Uterus (tissue), 4 donors: ENCODE measurements around the gene STRN. TPM values are rescaled to one million over a fixed set of nuclear protein-coding genes. Genes with fewer than 3 reads are reported as not detected.

Source experiments
- DNase-seq, 2 donors: peaks; one replicate each; pipeline ENCODE4 v3.0.0-alpha.2; 2019 to 2020
- H3K27ac ChIP-seq, 2 donors: fragments of 200-600 bp; sonication (generic); 1 replicate in 1 of 2; 2 replicates in 1 of 2; pipeline ENCODE4 v1.5.1; 2016 to 2018
- H3K27me3 ChIP-seq, 2 donors: fragments of 200-600 bp; sonication (generic); one replicate each; pipeline ENCODE4 v1.5.1; 2018 to 2019; ENCODE audit warnings: control low read depth in 1 of 2
- H3K36me3 ChIP-seq, 2 donors: fragments of 200-600 bp; sonication (generic); one replicate each; pipeline ENCODE4 v1.5.1; 2019; ENCODE audit warnings: control low read depth in 1 of 2
- H3K4me1 ChIP-seq, 2 donors: fragments of 200-600 bp; sonication (generic); one replicate each; pipeline ENCODE4 v1.5.1; 2018 to 2019; ENCODE audit warnings: control low read depth in 1 of 2
- H3K4me3 ChIP-seq, 2 donors: fragments of 200-600 bp; sonication (generic); 1 replicate in 1 of 2; 2 replicates in 1 of 2; pipeline ENCODE4 v1.5.1; 2018 to 2019; ENCODE audit warnings: mild to moderate bottlenecking in 1 of 2
- H3K9me3 ChIP-seq, 2 donors: fragments of 200-600 bp; sonication (generic); one replicate each; pipeline ENCODE4 v1.5.1; 2019; ENCODE audit warnings: control low read depth in 1 of 2
- CTCF ChIP-seq, 4 experiments: fragments of 200-600 bp in 2 of 4; fragments of 450-650 bp in 2 of 4; sonication (generic) in 2 of 4; IDR thresholded peaks; one replicate each; pipeline ENCODE4 v1.5.1; 2016 to 2019; ENCODE audit warnings: antibody characterized with exemption in 4 of 4, mild to moderate bottlenecking in 2 of 4, moderate library complexity in 1 of 4
- POLR2A ChIP-seq, 2 donors: fragments of 450-650 bp; IDR thresholded peaks; one replicate each; pipeline ENCODE4 v1.6.1; 2016; ENCODE audit warnings: antibody characterized with exemption in 2 of 2, mild to moderate bottlenecking in 1 of 2, moderate library complexity in 1 of 2
- intact Hi-C: fragments of 100-400 bp; cut with DNase I; formaldehyde crosslinking; loops from one replicate; pipeline ENCODE4 v1.15.1; 2023; ENCODE audit warnings: low total_unique reads
- total RNA-seq, 4 donors: library from RNA; depleted of rRNA in 3 of 4; stranded (reverse); fragments of >200 nt in 3 of 4; gene quantifications; one replicate each; pipeline versions ENCODE4 v1.1.0 to v1.2.4, GENCODE V29; 2014 to 2023
- donor health status: DM: yes; HTN: yes; CAD: no.

STRN gene
- total RNA-seq, 4 donors from 2014 or later, result 12.0 to 29.0 (median 20.2) TPM

DNA sequence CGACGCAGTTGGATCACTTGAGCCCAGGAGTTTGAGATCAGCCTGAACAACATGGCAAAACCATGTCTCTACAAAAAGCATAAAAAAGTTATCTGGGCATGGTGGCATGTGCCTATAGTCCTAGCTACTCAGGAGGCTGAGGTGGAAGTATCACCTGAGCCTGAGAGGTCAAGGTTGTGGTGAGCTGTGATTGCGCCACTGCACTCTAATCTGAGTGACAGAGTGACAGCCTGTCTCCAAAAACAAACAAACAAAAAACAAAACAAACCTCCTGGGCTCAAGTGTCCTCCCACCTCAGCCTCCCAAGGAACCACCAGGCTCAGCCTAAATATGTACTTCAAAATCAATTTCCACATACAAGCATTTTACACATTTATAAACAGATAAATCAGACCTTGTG is 83.8 kb downstream of the STRN start:
- no peaks in the 10 kb centered on the region for H3K27me3 ChIP-seq
- no peaks in the 10 kb centered on the region for H3K4me1 ChIP-seq
- H3K36me3 ChIP-seq, result no peaks in the 10 kb centered on the region
- no peak overlapping the region for H3K4me3 ChIP-seq
- H3K9me3 ChIP-seq, result no peaks in the 10 kb centered on the region
- no peak overlapping the region for H3K27ac ChIP-seq
- intact Hi-C loops, result no loop called here
- TF ChIP-seq CTCF (IDR thresholded peaks at IDR 0.05), result no peak
- TF ChIP-seq POLR2A (IDR thresholded peaks at IDR 0.05), result no peak
- DNase-seq, result no peak

- DNase-seq, result no peak
- Histone ChIP-seq H3K27me3 (no peaks in the 10 kb centered on the region), H3K36me3 (no peaks in the 10 kb centered on the region), H3K4me3 (no peak overlapping the region), H3K4me1 (no peaks in the 10 kb centered on the region), H3K9me3 (no peaks in the 10 kb centered on the region), H3K27ac (no peak overlapping the region)
- TF ChIP-seq CTCF (IDR thresholded peaks at IDR 0.05), result no peak
- no peak for TF ChIP-seq POLR2A (IDR thresholded peaks at IDR 0.05)
- intact Hi-C loops, result no loop called here
Observed at GRCh38 chr2:36881816-36882215, 84.5 kb downstream of the STRN start.

- no peak overlapping the region for H3K27ac ChIP-seq
- H3K36me3 ChIP-seq, result no peaks in the 10 kb centered on the region
- TF ChIP-seq POLR2A (IDR thresholded peaks at IDR 0.05) (no peak), CTCF (IDR thresholded peaks at IDR 0.05) (no peak)
- no peak overlapping the region for H3K4me3 ChIP-seq
- DNase-seq, result no peak
- no peaks in the 10 kb centered on the region for H3K4me1 ChIP-seq
- H3K9me3 ChIP-seq, result no peaks in the 10 kb centered on the region
- no peaks in the 10 kb centered on the region for H3K27me3 ChIP-seq
- intact Hi-C loops, result no loop called here
Observed at GRCh38 chr2:36878429-36878828, 87.9 kb downstream of the STRN start.

DNA sequence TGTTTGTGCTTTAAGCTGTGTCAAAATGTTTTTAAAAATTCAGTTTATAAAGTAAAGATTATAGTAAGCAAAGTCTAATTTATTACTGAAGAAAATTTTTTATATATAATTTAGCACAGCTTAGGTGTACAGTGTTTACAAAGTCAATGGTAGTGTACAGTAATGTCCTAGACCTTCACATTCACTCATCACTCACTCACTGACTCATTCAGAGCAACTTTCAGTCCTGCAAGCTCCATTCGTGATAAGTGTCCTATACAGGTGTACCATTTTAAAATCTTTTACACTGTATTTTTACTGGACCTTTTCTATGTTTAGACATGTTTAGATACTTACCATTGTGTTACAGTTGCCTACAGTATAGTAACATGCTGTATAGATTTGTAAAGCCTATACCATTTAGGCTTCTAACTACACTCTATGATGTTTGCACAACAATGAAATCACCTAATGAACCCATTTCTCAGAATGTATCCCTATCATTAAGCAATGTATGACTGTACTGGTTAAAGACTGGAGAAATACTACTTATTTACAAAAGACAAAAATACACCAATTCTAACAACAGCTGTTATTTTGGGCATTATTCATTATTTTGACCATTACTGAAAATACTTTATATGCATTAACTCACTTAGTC is 95.1 kb downstream of the STRN start:
- DNase-seq, result no peak
- H3K9me3 ChIP-seq, result no peaks in the 10 kb centered on the region
- H3K27ac ChIP-seq, result no peak overlapping the region
- intact Hi-C loops, result no loop called here
- TF ChIP-seq POLR2A (IDR thresholded peaks at IDR 0.05), result no peak
- no peak for TF ChIP-seq CTCF (IDR thresholded peaks at IDR 0.05)
- no peaks in the 10 kb centered on the region for H3K4me1 ChIP-seq
- H3K4me3 ChIP-seq, result no peak overlapping the region
- no peaks in the 10 kb centered on the region for H3K27me3 ChIP-seq
- no peaks in the 10 kb centered on the region for H3K36me3 ChIP-seq

DNA sequence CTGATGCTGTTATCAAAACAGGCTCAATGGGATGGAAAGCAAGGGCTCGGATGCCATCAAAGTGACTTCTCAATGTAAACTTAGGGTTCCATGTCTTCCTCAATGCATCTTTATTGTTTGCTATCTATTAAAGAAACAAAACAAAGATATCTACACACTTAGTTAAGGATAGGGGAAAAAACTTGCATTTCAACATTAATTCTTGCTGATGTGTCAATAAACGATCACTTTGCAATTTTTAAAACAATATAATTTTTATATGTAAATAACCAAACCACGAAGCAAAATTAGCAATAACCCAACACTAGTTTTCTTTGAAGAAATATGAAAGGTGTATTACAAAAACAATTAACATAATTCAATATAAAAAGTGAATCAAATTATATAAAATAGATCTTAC is 96.7 kb downstream of the STRN start:
- H3K4me3 ChIP-seq, result no peak overlapping the region
- intact Hi-C loops, result no loop called here
- H3K27me3 ChIP-seq, result no peaks in the 10 kb centered on the region
- no peak overlapping the region for H3K27ac ChIP-seq
- H3K36me3 ChIP-seq, result no peaks in the 10 kb centered on the region
- H3K4me1 ChIP-seq, result no peaks in the 10 kb centered on the region
- H3K9me3 ChIP-seq, result no peaks in the 10 kb centered on the region
- TF ChIP-seq POLR2A (IDR thresholded peaks at IDR 0.05) (no peak), CTCF (IDR thresholded peaks at IDR 0.05) (no peak)
- DNase-seq, result no peak
